Measurements from ENCODE around the gene CUX1.

The CUX1 gene

DNA sequence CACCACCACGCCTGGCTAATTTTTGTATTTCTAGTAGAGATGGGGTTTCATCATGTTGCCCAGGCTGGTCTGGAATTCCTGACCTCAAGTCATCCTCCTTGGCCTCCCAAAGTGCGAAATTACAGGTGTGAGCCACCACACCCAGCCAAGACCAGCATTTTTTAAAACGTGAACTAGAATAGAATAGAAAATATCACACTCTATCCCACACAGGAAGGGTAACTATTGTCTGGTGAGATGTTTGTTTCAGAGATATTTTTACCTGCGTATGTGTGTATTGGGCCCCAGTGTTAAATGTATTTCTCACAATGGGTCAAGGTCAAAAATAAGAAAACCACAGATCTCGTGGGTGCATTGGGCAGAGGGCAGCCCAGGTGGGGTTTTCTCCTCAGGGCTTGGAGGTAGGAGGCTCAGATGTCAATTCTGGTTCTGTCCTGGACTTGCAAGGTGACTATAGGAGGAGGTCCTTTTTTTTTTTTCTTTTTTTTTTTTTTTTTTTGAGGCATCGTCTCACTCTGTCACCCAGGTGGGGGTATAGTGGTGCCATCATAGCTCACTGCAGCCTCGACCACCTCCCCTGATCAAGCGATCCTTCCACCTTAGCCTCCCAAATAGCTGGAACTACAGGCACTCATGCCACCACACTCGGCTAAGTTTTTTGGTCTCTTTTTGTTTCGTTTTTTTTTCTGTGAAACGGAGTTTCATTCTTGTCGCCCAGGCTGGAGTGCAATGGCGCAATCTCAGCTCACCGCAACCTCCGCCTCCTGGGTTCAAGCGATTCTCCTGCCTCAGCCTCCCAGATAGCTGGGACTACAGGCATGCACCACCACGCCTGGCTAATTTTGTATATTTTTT lies 488.2 kb downstream of the CUX1 start:
- Histone ChIP-seq H3K27ac (ENCODE audit: poor library complexity, severe bottlenecking) (no peak overlapping the region), H3K27me3 (ENCODE audit: insufficient read depth, poor library complexity, severe bottlenecking) (no peaks in the 10 kb centered on the region), H3K36me3 (ENCODE audit: low read depth) (no peaks in the 10 kb centered on the region), H3K9me3 (ENCODE audit: severe bottlenecking) (no peaks in the 10 kb centered on the region), H3K4me1 (ENCODE audit: insufficient read depth, poor library complexity, severe bottlenecking) (no peaks in the 10 kb centered on the region), H3K4me3 (ENCODE audit: severe bottlenecking) (no peak overlapping the region)
- TF ChIP-seq CTCF (IDR thresholded peaks at IDR 0.05; ENCODE audit: poor library complexity, severe bottlenecking): no peak
- ATAC-seq (ENCODE audit: low read depth): no peak
- no peak for DNase-seq (ENCODE audit: low spot score)

DNA sequence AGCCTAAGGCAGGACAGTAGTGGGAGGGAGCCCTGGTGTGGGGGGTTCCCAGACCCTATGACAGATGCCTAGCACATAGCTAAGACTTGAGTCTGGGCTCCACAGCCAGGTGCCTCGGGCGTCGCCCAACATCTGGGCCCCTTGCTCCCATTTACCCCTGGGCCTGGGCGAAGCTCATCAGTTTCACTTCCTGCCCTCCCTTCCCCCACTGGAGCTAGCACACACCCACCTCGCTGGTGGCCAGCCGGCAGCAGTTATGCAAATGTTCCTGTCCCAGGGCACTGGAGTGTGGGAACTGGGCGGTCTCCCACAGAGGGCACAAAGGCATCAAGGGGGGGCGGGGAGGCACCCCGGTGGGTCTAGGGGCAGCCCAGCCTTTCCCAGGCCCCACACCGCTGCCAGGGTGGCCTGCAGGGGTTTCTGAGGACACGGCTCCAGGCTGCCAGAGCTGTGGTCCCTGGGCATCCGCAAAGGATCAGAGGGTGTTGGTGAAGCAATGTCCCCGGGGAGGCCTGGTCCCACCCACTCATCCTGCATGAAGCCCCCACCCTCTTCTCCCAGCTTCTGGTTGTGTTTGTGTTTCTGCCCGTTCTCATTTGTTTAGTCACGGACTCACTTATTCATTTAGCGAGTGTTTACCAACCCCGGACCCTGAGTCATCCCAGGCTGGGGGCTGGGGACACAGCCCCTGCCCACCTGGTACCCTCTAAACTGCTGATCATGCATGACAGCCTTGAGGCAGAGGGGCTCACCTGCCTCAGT lies 489.7 kb downstream of the CUX1 start:
- Histone ChIP-seq H3K27ac (ENCODE audit: poor library complexity, severe bottlenecking) (no peak overlapping the region), H3K36me3 (ENCODE audit: low read depth) (no peaks in the 10 kb centered on the region), H3K9me3 (ENCODE audit: severe bottlenecking) (no peaks in the 10 kb centered on the region), H3K4me3 (ENCODE audit: severe bottlenecking) (no peak overlapping the region), H3K27me3 (ENCODE audit: insufficient read depth, poor library complexity, severe bottlenecking) (no peaks in the 10 kb centered on the region), H3K4me1 (ENCODE audit: insufficient read depth, poor library complexity, severe bottlenecking) (no peaks in the 10 kb centered on the region)
- no peak for ATAC-seq (ENCODE audit: low read depth)
- TF ChIP-seq CTCF (IDR thresholded peaks at IDR 0.05; ENCODE audit: poor library complexity, severe bottlenecking): no peak
- DNase-seq (ENCODE audit: low spot score): peak; percentile 54

DNA sequence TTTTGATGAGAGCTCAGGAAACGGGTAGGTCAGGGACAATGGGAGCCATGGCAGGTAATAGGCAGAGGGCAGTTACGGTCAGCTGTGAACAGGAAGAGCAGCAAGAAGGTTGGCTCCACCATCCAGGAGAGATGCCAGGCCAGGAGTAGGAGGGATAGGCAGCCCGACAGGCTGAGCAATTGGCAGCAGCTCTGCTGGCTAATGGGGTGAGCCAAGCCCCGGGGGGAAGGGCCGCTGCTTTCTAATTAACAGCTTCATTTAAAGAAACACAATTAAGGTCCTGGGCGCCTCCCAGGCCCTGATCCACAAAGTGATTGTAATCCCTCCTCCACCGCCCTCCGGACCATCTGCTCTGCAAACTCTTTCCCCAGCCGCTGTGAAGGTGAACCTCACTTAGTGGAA lies 493.0 kb downstream of the CUX1 start:
- Histone ChIP-seq H3K4me3 (ENCODE audit: severe bottlenecking) (no peak overlapping the region), H3K27ac (ENCODE audit: poor library complexity, severe bottlenecking) (no peak overlapping the region), H3K27me3 (ENCODE audit: insufficient read depth, poor library complexity, severe bottlenecking) (no peaks in the 10 kb centered on the region), H3K36me3 (ENCODE audit: low read depth) (no peaks in the 10 kb centered on the region), H3K9me3 (ENCODE audit: severe bottlenecking) (no peaks in the 10 kb centered on the region), H3K4me1 (ENCODE audit: insufficient read depth, poor library complexity, severe bottlenecking) (no peaks in the 10 kb centered on the region)
- no peak for DNase-seq (ENCODE audit: low spot score)
- no peak for TF ChIP-seq CTCF (IDR thresholded peaks at IDR 0.05; ENCODE audit: poor library complexity, severe bottlenecking)
- no peak for ATAC-seq (ENCODE audit: low read depth)

GRCh38 chr7:102312317-102312716 lies 494.9 kb downstream of the CUX1 start:
- DNase-seq (ENCODE audit: low spot score) (no peak), ATAC-seq (ENCODE audit: low read depth) (no peak)
- H3K27me3 ChIP-seq (ENCODE audit: insufficient read depth, poor library complexity, severe bottlenecking): no peaks in the 10 kb centered on the region
- no peaks in the 10 kb centered on the region for H3K9me3 ChIP-seq (ENCODE audit: severe bottlenecking)
- H3K36me3 ChIP-seq (ENCODE audit: low read depth): no peaks in the 10 kb centered on the region
- H3K4me1 ChIP-seq (ENCODE audit: insufficient read depth, poor library complexity, severe bottlenecking): no peaks in the 10 kb centered on the region
- H3K27ac ChIP-seq (ENCODE audit: poor library complexity, severe bottlenecking): no peak overlapping the region
- H3K4me3 ChIP-seq (ENCODE audit: severe bottlenecking): no peak overlapping the region
- no peak for TF ChIP-seq CTCF (IDR thresholded peaks at IDR 0.05; ENCODE audit: poor library complexity, severe bottlenecking)

Data from RWPE2 (cell line).